ENCODE data around the gene NPC1.
A peak's percentile ranks its signal among the peaks of the same experiment; 100 is the strongest.

Gene NPC1

DNA sequence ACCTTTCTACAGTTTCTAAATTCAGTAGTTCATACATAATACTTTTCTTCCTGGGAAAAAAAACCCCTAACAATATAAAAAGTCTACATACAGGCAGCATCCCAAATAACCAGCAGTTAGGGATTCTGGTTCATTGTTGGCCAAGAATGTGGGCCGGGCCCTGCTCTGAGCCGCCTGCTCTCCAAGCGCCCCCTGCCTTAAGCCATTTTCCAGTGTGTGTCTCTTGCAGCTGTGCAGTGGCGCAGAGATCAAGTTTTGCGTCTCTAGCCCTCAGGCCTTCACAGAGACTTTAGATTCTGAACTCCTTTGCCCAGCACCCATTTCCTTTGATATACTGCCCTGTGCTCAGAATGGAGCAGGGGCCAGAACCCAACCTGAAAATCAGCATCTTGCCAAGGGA, 50.1 kb downstream of the NPC1 start:
- Histone ChIP-seq H3K36me3 (ENCODE audit: control insufficient read depth, insufficient read depth, low read length) (peaks cover 98% of the 10 kb centered on the region), H3K9ac (ENCODE audit: low read depth, low read length) (no peak overlapping the region)

DNA sequence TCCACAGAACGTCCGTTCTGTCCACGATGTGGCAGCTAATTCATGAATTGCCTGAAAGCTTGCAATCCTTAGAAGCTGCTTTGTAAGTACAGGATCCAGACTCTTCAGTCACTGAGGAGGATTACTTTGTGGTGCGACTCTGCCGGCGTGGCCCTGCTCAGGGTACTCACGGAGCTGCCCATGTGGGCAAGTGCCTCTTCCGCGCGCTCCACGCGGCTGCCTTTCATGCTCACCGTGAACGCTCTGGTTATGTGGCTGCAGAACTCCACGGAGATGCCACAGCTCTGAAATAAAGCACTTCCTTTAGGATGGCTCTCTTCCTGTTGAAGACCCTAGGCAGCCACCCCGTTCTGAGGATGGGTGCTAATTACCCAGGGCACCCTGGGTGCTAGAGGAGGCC, 52.0 kb downstream of the NPC1 start:
- no peak overlapping the region for H3K9ac ChIP-seq (ENCODE audit: low read depth, low read length)
- H3K4me1 ChIP-seq (ENCODE audit: control insufficient read depth, insufficient read depth, low read length): no peaks in the 10 kb centered on the region
- no peak overlapping the region for H3K27ac ChIP-seq (ENCODE audit: low read depth, low read length)
- H3K9me3 ChIP-seq (ENCODE audit: control insufficient read depth, insufficient read depth, low read length): no peaks in the 10 kb centered on the region
- no peaks in the 10 kb centered on the region for H3K27me3 ChIP-seq (ENCODE audit: control insufficient read depth, insufficient read depth, low read length)
- no peak overlapping the region for H3K4me3 ChIP-seq (ENCODE audit: low read depth, low read length)
- peaks cover 97% of the 10 kb centered on the region for H3K36me3 ChIP-seq (ENCODE audit: control insufficient read depth, insufficient read depth, low read length)

More for the DNA sequence above, 50.1 kb downstream of the NPC1 start:
- Histone ChIP-seq H3K27me3 (ENCODE audit: control insufficient read depth, insufficient read depth, low read length) (no peaks in the 10 kb centered on the region), H3K4me1 (ENCODE audit: control insufficient read depth, insufficient read depth, low read length) (no peaks in the 10 kb centered on the region), H3K4me3 (ENCODE audit: low read depth, low read length) (no peak overlapping the region), H3K27ac (ENCODE audit: low read depth, low read length) (no peak overlapping the region), H3K9me3 (ENCODE audit: control insufficient read depth, insufficient read depth, low read length) (no peaks in the 10 kb centered on the region)

DNA sequence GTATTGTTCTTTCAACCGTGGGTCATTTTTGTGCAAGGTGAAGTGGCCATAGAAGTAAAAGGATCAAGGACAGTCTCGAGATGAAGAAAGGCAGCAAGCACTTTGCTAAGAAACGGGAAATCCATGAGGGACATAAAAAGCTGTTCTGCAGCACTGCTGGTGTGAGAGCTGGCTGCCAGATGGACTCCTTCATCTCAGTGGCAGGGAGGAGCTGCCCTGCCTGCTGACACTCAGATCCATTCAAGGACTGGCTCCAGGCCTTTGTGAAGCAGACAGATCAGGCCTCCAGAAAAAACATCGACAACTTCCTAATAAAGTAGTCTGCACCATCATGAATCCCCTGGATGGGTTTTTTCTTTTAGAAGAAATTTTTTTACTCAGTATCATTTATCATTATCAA, 53.5 kb downstream of the NPC1 start:
- Histone ChIP-seq H3K27ac (ENCODE audit: low read depth, low read length) (no peak overlapping the region), H3K4me1 (ENCODE audit: control insufficient read depth, insufficient read depth, low read length) (no peaks in the 10 kb centered on the region), H3K9ac (ENCODE audit: low read depth, low read length) (no peak overlapping the region), H3K9me3 (ENCODE audit: control insufficient read depth, insufficient read depth, low read length) (no peaks in the 10 kb centered on the region), H3K4me3 (ENCODE audit: low read depth, low read length) (no peak overlapping the region), H3K27me3 (ENCODE audit: control insufficient read depth, insufficient read depth, low read length) (no peaks in the 10 kb centered on the region), H3K36me3 (ENCODE audit: control insufficient read depth, insufficient read depth, low read length) (peaks cover 97% of the 10 kb centered on the region)

DNA sequence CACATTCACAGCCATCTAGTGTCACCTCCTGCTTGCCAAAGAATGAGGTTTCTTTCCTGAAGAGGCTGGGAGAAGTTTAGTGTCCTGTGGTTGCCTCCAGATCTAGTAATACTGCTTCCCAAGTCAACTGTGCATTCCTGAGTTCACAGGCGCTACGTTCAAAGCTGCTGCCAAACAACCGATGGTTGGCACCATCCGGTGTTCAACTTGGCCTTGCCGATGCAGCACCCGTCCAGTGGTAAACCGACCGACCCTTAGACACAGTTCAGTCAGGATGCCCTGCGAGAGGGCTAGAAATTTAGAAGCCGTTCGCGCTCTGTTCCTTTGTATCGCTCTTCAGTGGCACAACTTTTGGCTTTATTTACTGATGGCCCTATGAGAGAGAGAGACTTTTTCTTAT, 54.4 kb downstream of the NPC1 start:
- no peaks in the 10 kb centered on the region for H3K27me3 ChIP-seq (ENCODE audit: control insufficient read depth, insufficient read depth, low read length)
- H3K9ac ChIP-seq (ENCODE audit: low read depth, low read length): no peak overlapping the region
- no peak overlapping the region for H3K4me3 ChIP-seq (ENCODE audit: low read depth, low read length)
- no peaks in the 10 kb centered on the region for H3K9me3 ChIP-seq (ENCODE audit: control insufficient read depth, insufficient read depth, low read length)
- peaks cover 99% of the 10 kb centered on the region for H3K36me3 ChIP-seq (ENCODE audit: control insufficient read depth, insufficient read depth, low read length)
- no peaks in the 10 kb centered on the region for H3K4me1 ChIP-seq (ENCODE audit: control insufficient read depth, insufficient read depth, low read length)
- no peak overlapping the region for H3K27ac ChIP-seq (ENCODE audit: low read depth, low read length)

DNA sequence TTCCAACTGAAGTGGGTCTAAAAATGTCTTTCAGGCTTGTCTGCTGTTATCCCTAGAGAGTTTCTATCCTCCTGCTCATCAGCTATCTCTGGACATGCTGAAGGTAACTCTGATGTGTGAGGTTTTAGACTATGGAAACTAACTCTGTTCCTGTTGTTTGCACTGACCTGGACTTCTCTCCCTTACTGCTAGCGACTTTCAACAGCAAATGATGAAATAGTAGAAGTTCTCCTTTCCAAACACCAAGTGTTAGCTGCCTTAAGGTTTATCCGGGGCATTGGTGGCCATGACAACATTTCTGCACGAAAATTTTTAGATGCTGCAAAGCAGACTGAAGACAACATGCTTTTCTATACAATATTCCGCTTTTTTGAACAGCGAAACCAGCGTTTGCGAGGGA, 56.1 kb downstream of the NPC1 start:
- peaks cover 95% of the 10 kb centered on the region for H3K36me3 ChIP-seq (ENCODE audit: control insufficient read depth, insufficient read depth, low read length)
- no peaks in the 10 kb centered on the region for H3K27me3 ChIP-seq (ENCODE audit: control insufficient read depth, insufficient read depth, low read length)
- no peak overlapping the region for H3K27ac ChIP-seq (ENCODE audit: low read depth, low read length)
- no peak overlapping the region for H3K9ac ChIP-seq (ENCODE audit: low read depth, low read length)
- no peaks in the 10 kb centered on the region for H3K4me1 ChIP-seq (ENCODE audit: control insufficient read depth, insufficient read depth, low read length)
- H3K9me3 ChIP-seq (ENCODE audit: control insufficient read depth, insufficient read depth, low read length): no peaks in the 10 kb centered on the region
- H3K4me3 ChIP-seq (ENCODE audit: low read depth, low read length): no peak overlapping the region

DNA sequence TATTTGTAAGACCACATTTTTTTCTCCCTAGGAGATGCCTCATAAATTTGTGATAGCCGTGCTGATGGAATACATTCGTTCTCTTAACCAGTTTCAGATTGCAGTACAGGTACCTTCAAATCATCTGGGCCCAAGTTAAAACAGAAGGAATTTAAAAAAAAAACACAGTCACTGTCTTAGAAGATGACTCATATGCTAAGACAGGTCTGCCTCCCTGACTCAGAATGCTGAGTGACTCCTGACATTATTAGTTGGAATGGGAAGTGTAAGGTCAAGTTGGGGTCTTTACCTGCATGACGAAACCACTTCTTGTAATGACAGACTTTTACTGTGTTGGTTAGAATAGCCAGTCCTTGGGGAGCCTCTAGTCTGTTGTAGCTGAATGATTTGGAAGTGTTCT, 56.7 kb downstream of the NPC1 start:
- no peak overlapping the region for H3K9ac ChIP-seq (ENCODE audit: low read depth, low read length)
- H3K27me3 ChIP-seq (ENCODE audit: control insufficient read depth, insufficient read depth, low read length): no peaks in the 10 kb centered on the region
- no peaks in the 10 kb centered on the region for H3K4me1 ChIP-seq (ENCODE audit: control insufficient read depth, insufficient read depth, low read length)
- H3K27ac ChIP-seq (ENCODE audit: low read depth, low read length): no peak overlapping the region
- H3K36me3 ChIP-seq (ENCODE audit: control insufficient read depth, insufficient read depth, low read length): peaks cover 90% of the 10 kb centered on the region
- no peak overlapping the region for H3K4me3 ChIP-seq (ENCODE audit: low read depth, low read length)
- H3K9me3 ChIP-seq (ENCODE audit: control insufficient read depth, insufficient read depth, low read length): no peaks in the 10 kb centered on the region

- H3K4me1 ChIP-seq (ENCODE audit: control insufficient read depth, insufficient read depth, low read length): no peaks in the 10 kb centered on the region
- H3K36me3 ChIP-seq (ENCODE audit: control insufficient read depth, insufficient read depth, low read length): peaks cover 90% of the 10 kb centered on the region
- no peaks in the 10 kb centered on the region for H3K9me3 ChIP-seq (ENCODE audit: control insufficient read depth, insufficient read depth, low read length)
- no peaks in the 10 kb centered on the region for H3K27me3 ChIP-seq (ENCODE audit: control insufficient read depth, insufficient read depth, low read length)
- H3K4me3 ChIP-seq (ENCODE audit: low read depth, low read length): no peak overlapping the region
- H3K27ac ChIP-seq (ENCODE audit: low read depth, low read length): no peak overlapping the region
- no peak overlapping the region for H3K9ac ChIP-seq (ENCODE audit: low read depth, low read length)
Observed at GRCh38 chr18:23528580-23529472, 57.5 kb downstream of the NPC1 start.

DNA sequence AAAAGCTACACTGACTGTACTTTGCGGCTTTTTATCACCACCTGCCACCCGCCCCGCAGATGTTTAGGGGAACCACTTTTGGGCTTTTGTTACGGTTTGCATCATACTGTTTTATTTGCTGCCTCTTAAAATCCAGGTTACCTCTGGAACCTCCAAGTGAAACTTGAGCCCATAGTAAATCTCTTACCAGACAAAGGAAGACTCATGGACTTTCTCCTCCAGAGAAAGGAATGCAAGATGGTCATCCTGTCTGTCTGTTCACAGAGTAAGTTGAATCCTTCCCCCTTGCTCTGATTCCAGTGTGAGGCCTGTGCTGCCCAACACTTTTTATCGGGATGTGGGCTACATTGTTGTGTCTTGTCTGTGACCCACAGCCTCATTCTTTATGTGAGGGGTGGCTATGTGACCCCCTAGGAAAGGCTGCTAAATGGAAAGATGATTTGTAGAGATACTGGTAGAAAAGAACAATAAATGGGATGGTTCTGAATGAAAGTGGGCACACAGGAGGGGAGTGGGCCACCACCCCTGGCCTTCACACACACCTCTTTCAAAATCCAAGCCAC, 59.7 kb downstream of the NPC1 start:
- H3K9ac ChIP-seq (ENCODE audit: low read depth, low read length): no peak overlapping the region
- H3K27me3 ChIP-seq (ENCODE audit: control insufficient read depth, insufficient read depth, low read length): no peaks in the 10 kb centered on the region
- peak overlapping the region; percentile 14 for H3K27ac ChIP-seq (ENCODE audit: low read depth, low read length)
- H3K36me3 ChIP-seq (ENCODE audit: control insufficient read depth, insufficient read depth, low read length): peaks cover 90% of the 10 kb centered on the region
- no peaks in the 10 kb centered on the region for H3K9me3 ChIP-seq (ENCODE audit: control insufficient read depth, insufficient read depth, low read length)
- H3K4me1 ChIP-seq (ENCODE audit: control insufficient read depth, insufficient read depth, low read length): no peaks in the 10 kb centered on the region
- no peak overlapping the region for H3K4me3 ChIP-seq (ENCODE audit: low read depth, low read length)

DNA sequence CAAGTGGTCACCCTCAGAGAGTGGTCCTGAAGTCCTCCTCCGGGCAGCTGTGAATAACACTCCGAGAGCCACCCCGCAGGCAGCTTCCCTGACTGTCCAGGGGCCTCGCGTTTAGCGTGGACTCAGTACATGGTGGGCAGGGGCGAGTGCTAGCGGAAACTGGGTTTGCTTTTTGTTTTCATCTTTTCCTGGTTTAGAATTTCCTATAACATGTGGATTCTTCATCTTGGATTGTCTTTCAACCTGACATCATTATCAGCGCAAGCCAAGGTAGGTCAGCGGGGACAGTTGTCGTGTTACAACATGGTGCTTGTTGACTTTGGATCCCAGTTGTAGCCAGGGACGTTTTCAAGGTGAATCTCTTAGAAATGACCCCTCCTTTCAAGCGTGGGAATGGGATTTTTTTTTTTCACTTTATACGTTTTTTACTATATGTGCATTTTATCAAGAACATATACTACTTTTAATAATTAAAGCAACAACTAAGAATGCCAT, 62.0 kb downstream of the NPC1 start:
- Histone ChIP-seq H3K36me3 (ENCODE audit: control insufficient read depth, insufficient read depth, low read length) (peaks cover 87% of the 10 kb centered on the region), H3K9ac (ENCODE audit: low read depth, low read length) (no peak overlapping the region), H3K9me3 (ENCODE audit: control insufficient read depth, insufficient read depth, low read length) (no peaks in the 10 kb centered on the region), H3K4me1 (ENCODE audit: control insufficient read depth, insufficient read depth, low read length) (no peaks in the 10 kb centered on the region; the same call in 1 of the 2 replicates), H3K4me3 (ENCODE audit: low read depth, low read length) (no peak overlapping the region), H3K27me3 (ENCODE audit: control insufficient read depth, insufficient read depth, low read length) (no peaks in the 10 kb centered on the region), H3K27ac (ENCODE audit: low read depth, low read length) (no peak overlapping the region)

- H3K4me1 ChIP-seq (ENCODE audit: control insufficient read depth, insufficient read depth, low read length): no peaks in the 10 kb centered on the region; the same call in 1 of the 2 replicates
- H3K9me3 ChIP-seq (ENCODE audit: control insufficient read depth, insufficient read depth, low read length): no peaks in the 10 kb centered on the region
- no peak overlapping the region for H3K4me3 ChIP-seq (ENCODE audit: low read depth, low read length)
- no peak overlapping the region for H3K27ac ChIP-seq (ENCODE audit: low read depth, low read length)
- H3K27me3 ChIP-seq (ENCODE audit: control insufficient read depth, insufficient read depth, low read length): no peaks in the 10 kb centered on the region
- H3K36me3 ChIP-seq (ENCODE audit: control insufficient read depth, insufficient read depth, low read length): peaks cover 87% of the 10 kb centered on the region
- no peak overlapping the region for H3K9ac ChIP-seq (ENCODE audit: low read depth, low read length)
Observed at GRCh38 chr18:23523429-23524212, 62.7 kb downstream of the NPC1 start.

Measured in HUES48 (cell line).